Esophagus muscularis mucosa (tissue), 3 donors: ENCODE results near the gene HOXC10.

Experiments used
- EP300 ChIP-seq: sonication (generic); formaldehyde crosslinking; IDR thresholded peaks from one replicate; pipeline ENCODE4 v1.6.1; 2017; ENCODE audit warnings: antibody characterized with exemption
- TF ChIP-seq, protein P1 (sequence below), 3 experiments: fragments of 200-600 bp in 2 of 3; fragments of 450-650 bp in 1 of 3; sonication (generic) in 2 of 3; IDR thresholded peaks; one replicate each; pipeline ENCODE4 v1.5.1; 2017 to 2019; ENCODE audit warnings: antibody characterized with exemption in 3 of 3, mild to moderate bottlenecking in 2 of 3, moderate library complexity in 1 of 3

- TF ChIP-seq, protein P1, sequence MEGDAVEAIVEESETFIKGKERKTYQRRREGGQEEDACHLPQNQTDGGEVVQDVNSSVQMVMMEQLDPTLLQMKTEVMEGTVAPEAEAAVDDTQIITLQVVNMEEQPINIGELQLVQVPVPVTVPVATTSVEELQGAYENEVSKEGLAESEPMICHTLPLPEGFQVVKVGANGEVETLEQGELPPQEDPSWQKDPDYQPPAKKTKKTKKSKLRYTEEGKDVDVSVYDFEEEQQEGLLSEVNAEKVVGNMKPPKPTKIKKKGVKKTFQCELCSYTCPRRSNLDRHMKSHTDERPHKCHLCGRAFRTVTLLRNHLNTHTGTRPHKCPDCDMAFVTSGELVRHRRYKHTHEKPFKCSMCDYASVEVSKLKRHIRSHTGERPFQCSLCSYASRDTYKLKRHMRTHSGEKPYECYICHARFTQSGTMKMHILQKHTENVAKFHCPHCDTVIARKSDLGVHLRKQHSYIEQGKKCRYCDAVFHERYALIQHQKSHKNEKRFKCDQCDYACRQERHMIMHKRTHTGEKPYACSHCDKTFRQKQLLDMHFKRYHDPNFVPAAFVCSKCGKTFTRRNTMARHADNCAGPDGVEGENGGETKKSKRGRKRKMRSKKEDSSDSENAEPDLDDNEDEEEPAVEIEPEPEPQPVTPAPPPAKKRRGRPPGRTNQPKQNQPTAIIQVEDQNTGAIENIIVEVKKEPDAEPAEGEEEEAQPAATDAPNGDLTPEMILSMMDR (IDR thresholded peaks at IDR 0.05): no peak
- TF ChIP-seq EP300: no peak
These were observed 17.5 kb upstream of the HOXC10 start for GRCh38 chr12:53967421-53967925.
